ENCODE results near the gene PLAGL1.

- TF ChIP-seq CTCF (IDR thresholded peaks at IDR 0.05) (no peak), POLR2A (IDR thresholded peaks at IDR 0.05) (no peak)
Observed at GRCh38 chr6:143928853-143929252, 79.2 kb downstream of the PLAGL1 start.

All from heart left ventricle (tissue), 13 donors.